Measurements from ENCODE around the gene PLEKHA5.

PLEKHA5 gene

GRCh38 chr12:19203539-19204506, 74.3 kb downstream of the PLEKHA5 start:
- DNase-seq, result no peak
- TF ChIP-seq, protein P1, sequence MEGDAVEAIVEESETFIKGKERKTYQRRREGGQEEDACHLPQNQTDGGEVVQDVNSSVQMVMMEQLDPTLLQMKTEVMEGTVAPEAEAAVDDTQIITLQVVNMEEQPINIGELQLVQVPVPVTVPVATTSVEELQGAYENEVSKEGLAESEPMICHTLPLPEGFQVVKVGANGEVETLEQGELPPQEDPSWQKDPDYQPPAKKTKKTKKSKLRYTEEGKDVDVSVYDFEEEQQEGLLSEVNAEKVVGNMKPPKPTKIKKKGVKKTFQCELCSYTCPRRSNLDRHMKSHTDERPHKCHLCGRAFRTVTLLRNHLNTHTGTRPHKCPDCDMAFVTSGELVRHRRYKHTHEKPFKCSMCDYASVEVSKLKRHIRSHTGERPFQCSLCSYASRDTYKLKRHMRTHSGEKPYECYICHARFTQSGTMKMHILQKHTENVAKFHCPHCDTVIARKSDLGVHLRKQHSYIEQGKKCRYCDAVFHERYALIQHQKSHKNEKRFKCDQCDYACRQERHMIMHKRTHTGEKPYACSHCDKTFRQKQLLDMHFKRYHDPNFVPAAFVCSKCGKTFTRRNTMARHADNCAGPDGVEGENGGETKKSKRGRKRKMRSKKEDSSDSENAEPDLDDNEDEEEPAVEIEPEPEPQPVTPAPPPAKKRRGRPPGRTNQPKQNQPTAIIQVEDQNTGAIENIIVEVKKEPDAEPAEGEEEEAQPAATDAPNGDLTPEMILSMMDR (IDR thresholded peaks at IDR 0.05; ENCODE audit: low read depth, low read length, missing control alignments), result no peak
- no peaks in the 10 kb centered on the region for H3K27me3 ChIP-seq (replicated peaks)
- in situ Hi-C loops (cut with HindIII; ENCODE audit: low pct_ligation_motif_present, low sequenced_read_pairs), result no loop called here
- no peak overlapping the region for H3K27ac ChIP-seq
- H3K4me3 ChIP-seq (ENCODE audit: low read depth, low read length), result no peak overlapping the region
- H3K36me3 ChIP-seq (replicated peaks), result no peaks in the 10 kb centered on the region

DNA sequence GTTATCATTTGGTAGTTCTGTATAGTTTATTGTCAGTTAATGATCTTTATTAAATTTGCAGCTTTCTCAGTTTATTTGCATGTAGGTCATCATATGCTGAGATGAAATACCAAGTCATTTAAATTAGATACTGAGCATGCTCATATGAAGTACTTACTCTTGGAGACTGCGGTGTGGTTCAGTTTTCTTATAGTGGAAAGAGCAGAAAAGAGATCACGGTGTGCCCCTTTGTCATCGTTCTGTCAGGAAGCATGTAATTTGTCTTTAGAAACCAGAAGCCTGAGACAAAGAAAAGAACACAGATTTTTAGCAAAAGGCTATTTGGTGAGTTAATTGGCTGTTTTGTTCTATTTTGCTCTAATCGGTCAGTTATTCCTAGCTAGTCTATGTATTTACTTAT, 75.6 kb downstream of the PLEKHA5 start:
- Histone ChIP-seq H3K4me3 (ENCODE audit: low read depth, low read length) (no peak overlapping the region), H3K27ac (no peak overlapping the region), H3K36me3 (replicated peaks) (no peaks in the 10 kb centered on the region), H3K27me3 (replicated peaks) (no peaks in the 10 kb centered on the region)
- TF ChIP-seq, protein P1 (IDR thresholded peaks at IDR 0.05; ENCODE audit: low read depth, low read length, missing control alignments), result no peak
- in situ Hi-C loops (cut with HindIII; ENCODE audit: low pct_ligation_motif_present, low sequenced_read_pairs), result no loop called here
- no peak for DNase-seq

GRCh38 chr12:19206493-19207077, 77.1 kb downstream of the PLEKHA5 start:
- in situ Hi-C loops (cut with HindIII; ENCODE audit: low pct_ligation_motif_present, low sequenced_read_pairs), result no loop called here
- no peaks in the 10 kb centered on the region for H3K27me3 ChIP-seq (replicated peaks)
- no peak overlapping the region for H3K27ac ChIP-seq
- DNase-seq, result no peak
- no peaks in the 10 kb centered on the region for H3K36me3 ChIP-seq (replicated peaks)
- TF ChIP-seq, protein P1 (IDR thresholded peaks at IDR 0.05; ENCODE audit: low read depth, low read length, missing control alignments), result no peak
- no peak overlapping the region for H3K4me3 ChIP-seq (ENCODE audit: low read depth, low read length)

DNA sequence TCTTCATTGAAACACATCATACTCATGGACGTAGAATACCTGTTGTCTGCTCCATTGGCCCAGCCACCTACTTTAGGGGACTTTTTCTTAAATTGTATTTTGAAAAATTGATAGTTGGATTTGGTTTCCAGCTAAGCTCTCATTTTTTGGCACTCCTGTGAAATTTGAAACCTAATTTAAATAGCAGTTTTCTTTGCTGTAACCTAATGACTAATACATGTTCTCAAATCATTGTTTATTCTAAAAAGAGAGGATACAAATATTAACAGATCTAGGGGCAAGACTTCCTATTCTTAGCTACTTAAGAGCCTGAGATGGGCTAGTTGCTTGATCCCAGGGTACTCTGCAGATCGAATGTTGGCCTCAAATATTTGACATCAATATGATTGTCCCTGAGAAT, 78.9 kb downstream of the PLEKHA5 start:
- H3K27ac ChIP-seq, result no peak overlapping the region
- no peaks in the 10 kb centered on the region for H3K27me3 ChIP-seq (replicated peaks)
- no peak overlapping the region for H3K4me3 ChIP-seq (ENCODE audit: low read depth, low read length)
- no peak for DNase-seq
- TF ChIP-seq, protein P1 (IDR thresholded peaks at IDR 0.05; ENCODE audit: low read depth, low read length, missing control alignments), result no peak
- no peaks in the 10 kb centered on the region for H3K36me3 ChIP-seq (replicated peaks)
- in situ Hi-C loops (cut with HindIII; ENCODE audit: low pct_ligation_motif_present, low sequenced_read_pairs), result no loop called here

DNA sequence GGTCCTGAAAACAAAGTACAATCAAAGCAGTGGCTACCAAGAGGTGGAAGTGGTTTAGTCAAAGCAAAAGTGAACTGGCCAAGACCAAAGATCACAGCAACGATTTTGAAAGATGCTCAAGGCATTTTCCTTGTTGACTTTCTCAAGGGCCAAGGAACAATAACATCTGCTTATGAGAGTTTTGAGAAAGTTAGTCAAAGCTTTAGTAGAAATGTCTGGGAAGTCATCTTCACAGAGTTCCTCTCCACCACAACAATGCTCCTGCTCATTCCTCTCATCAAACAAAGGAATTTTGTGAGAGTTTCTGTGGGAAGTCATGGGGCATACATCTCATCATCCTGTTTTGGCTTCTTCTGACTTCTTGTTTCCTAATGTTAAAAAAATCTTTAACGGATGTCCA, 80.1 kb downstream of the PLEKHA5 start:
- TF ChIP-seq, protein P1 (IDR thresholded peaks at IDR 0.05; ENCODE audit: low read depth, low read length, missing control alignments), result no peak
- no peak overlapping the region for H3K27ac ChIP-seq
- in situ Hi-C loops (cut with HindIII; ENCODE audit: low pct_ligation_motif_present, low sequenced_read_pairs), result no loop called here
- no peak for DNase-seq
- H3K4me3 ChIP-seq (ENCODE audit: low read depth, low read length), result no peak overlapping the region
- H3K36me3 ChIP-seq (replicated peaks), result no peaks in the 10 kb centered on the region
- no peaks in the 10 kb centered on the region for H3K27me3 ChIP-seq (replicated peaks)
